ENCODE results near the gene PLEKHA5. TPM values are rescaled to one million over a fixed set of nuclear protein-coding genes. Genes with fewer than 3 reads are reported as not detected.

PLEKHA5 gene
- polyA plus RNA-seq, 3 donors = 0.35 to 0.79 (median 0.41) TPM

GRCh38 chr12:19203013-19203412, 73.5 kb downstream of the PLEKHA5 start:
- Histone ChIP-seq H3K79me2 (ENCODE audit: insufficient read depth, low read length) (no peaks in the 10 kb centered on the region), H3K27me3 (ENCODE audit: control insufficient read depth in 2 of 2, insufficient read depth in 2 of 2, low read length in 2 of 2) (no peaks in the 10 kb centered on the region), H3K9me3 (replicated peaks in 1 of 2; ENCODE audit: control insufficient read depth in 1 of 2, insufficient read depth in 1 of 2, low read length in 2 of 2) (no peaks in the 10 kb centered on the region), H3K9ac (ENCODE audit: insufficient read depth, low read length, poor library complexity, severe bottlenecking) (no peak overlapping the region), H3K27ac (ENCODE audit: low read depth in 1 of 2, low read length in 2 of 2) (no peak overlapping the region), H4K20me1 (ENCODE audit: insufficient read depth, low read length) (no peaks in the 10 kb centered on the region), H3K4me1 (ENCODE audit: control insufficient read depth in 1 of 2, insufficient read depth in 2 of 2, low read length in 2 of 2) (no peaks in the 10 kb centered on the region), H2AFZ (ENCODE audit: insufficient read depth, low read depth, low read length, poor library complexity, severe bottlenecking) (no peak overlapping the region), H3K36me3 (replicated peaks in 1 of 2; ENCODE audit: control insufficient read depth in 1 of 2, insufficient read depth in 2 of 2, low read length in 2 of 2) (no peaks in the 10 kb centered on the region), H3K4me3 (replicated peaks in 1 of 3; ENCODE audit: low read depth in 2 of 3, low read length in 3 of 3) (no peak overlapping the region), H3K4me2 (replicated peaks; ENCODE audit: extremely low read depth, low read length, poor library complexity, severe bottlenecking) (no peak overlapping the region)
- Mint-ChIP-seq H3K9me3 (no peaks in the 10 kb centered on the region), H3K36me3 (no peaks in the 10 kb centered on the region), H3K27me3 (ENCODE audit: low read depth in 3 of 3) (no peaks in the 10 kb centered on the region), H3K4me1 (peaks cover 3% of the 10 kb centered on the region), H3K4me3 (no peak overlapping the region), H3K27ac (no peak overlapping the region)
- DNase-seq = no peak
- WGBS (ENCODE audit: insufficient coverage) = no CpG with 5 or more reads among the region's 1 CpG
- TF ChIP-seq, protein P1, sequence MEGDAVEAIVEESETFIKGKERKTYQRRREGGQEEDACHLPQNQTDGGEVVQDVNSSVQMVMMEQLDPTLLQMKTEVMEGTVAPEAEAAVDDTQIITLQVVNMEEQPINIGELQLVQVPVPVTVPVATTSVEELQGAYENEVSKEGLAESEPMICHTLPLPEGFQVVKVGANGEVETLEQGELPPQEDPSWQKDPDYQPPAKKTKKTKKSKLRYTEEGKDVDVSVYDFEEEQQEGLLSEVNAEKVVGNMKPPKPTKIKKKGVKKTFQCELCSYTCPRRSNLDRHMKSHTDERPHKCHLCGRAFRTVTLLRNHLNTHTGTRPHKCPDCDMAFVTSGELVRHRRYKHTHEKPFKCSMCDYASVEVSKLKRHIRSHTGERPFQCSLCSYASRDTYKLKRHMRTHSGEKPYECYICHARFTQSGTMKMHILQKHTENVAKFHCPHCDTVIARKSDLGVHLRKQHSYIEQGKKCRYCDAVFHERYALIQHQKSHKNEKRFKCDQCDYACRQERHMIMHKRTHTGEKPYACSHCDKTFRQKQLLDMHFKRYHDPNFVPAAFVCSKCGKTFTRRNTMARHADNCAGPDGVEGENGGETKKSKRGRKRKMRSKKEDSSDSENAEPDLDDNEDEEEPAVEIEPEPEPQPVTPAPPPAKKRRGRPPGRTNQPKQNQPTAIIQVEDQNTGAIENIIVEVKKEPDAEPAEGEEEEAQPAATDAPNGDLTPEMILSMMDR (IDR thresholded peaks at IDR 0.05) = no peak
- intact Hi-C loops (cut with micrococcal nuclease) = no loop called here

DNA sequence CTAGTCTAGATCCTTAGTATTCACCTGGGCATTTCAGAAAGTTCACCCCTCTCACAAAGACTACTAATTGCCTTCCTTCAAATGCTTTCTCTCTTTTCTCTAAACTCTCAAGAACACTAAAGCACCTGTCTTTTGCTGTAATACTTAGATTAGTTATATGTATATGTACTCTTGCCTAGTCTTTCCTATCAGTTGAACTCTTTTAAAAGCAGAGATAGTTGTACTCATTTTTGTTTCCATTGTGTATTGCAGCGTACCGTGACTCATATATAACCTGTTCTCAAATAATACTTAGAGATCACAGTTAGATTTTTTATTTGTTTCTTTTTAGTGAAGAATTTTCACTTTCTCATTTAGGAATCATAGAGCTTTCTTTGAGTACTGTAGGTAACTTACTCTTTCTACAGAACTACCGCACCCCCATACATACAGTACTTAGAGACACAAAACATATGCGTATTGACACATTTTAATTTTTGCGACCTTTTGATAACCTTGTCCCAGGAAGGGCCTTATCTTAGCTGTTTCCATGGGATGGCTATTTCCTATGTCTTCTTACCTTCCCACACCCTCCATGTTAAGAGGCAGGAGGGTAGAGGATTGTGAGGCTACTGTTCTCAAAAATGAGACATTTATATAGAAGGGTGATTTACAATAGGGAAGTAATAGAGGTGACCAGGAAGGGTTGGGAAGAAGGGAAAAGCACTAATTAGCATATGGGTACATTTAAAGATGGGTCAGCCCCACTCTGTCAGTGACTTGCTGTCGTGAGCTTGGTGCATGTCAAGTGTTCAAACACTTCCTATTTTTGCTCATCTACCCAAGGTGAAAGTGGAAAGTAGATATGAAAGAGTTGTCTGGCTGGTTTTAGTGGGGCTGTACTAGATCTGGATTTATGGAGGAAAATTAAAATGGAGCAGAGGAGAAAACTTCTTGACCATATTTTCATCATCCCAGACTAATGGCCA, 74.3 kb downstream of the PLEKHA5 start:
- Mint-ChIP-seq H3K27ac (peak overlapping the region in 2 of 7 donors; percentile 15 to 44), H3K9me3 (peaks cover 0 to 1% (median 0%) of the 10 kb centered on the region in 7 donors), H3K4me3 (no peak overlapping the region), H3K27me3 (ENCODE audit: low read depth in 3 of 3) (no peaks in the 10 kb centered on the region), H3K36me3 (no peaks in the 10 kb centered on the region), H3K4me1 (peaks cover 3% of the 10 kb centered on the region)
- Histone ChIP-seq H3K9me3 (replicated peaks in 1 of 2; ENCODE audit: control insufficient read depth in 1 of 2, insufficient read depth in 1 of 2, low read length in 2 of 2) (no peaks in the 10 kb centered on the region), H2AFZ (ENCODE audit: insufficient read depth, low read depth, low read length, poor library complexity, severe bottlenecking) (no peak overlapping the region), H3K27me3 (ENCODE audit: control insufficient read depth in 2 of 2, insufficient read depth in 2 of 2, low read length in 2 of 2) (no peaks in the 10 kb centered on the region), H3K36me3 (replicated peaks in 1 of 2; ENCODE audit: control insufficient read depth in 1 of 2, insufficient read depth in 2 of 2, low read length in 2 of 2) (no peaks in the 10 kb centered on the region), H3K79me2 (ENCODE audit: insufficient read depth, low read length) (no peaks in the 10 kb centered on the region), H3K4me2 (replicated peaks; ENCODE audit: extremely low read depth, low read length, poor library complexity, severe bottlenecking) (no peak overlapping the region), H3K4me1 (ENCODE audit: control insufficient read depth in 1 of 2, insufficient read depth in 2 of 2, low read length in 2 of 2) (no peaks in the 10 kb centered on the region), H4K20me1 (ENCODE audit: insufficient read depth, low read length) (no peaks in the 10 kb centered on the region), H3K9ac (ENCODE audit: insufficient read depth, low read length, poor library complexity, severe bottlenecking) (no peak overlapping the region), H3K27ac (ENCODE audit: low read depth in 1 of 2, low read length in 2 of 2) (no peak overlapping the region), H3K4me3 (replicated peaks in 1 of 3; ENCODE audit: low read depth in 2 of 3, low read length in 3 of 3) (no peak overlapping the region)
- TF ChIP-seq, protein P1 (IDR thresholded peaks at IDR 0.05) = no peak
- WGBS (ENCODE audit: insufficient coverage) = no CpG with 5 or more reads among the region's 6 CpGs
- no peak for DNase-seq
- intact Hi-C loops (cut with micrococcal nuclease) = no loop called here
